PC-3 (cell line): Measurements from ENCODE around the gene PCDH20.

Experiments used
- CTCF ChIP-seq: fragments of 300-600 bp; sonication (generic); conservative IDR thresholded peaks from 2 replicates; pipeline ENCODE4 v1.5.1; 2017; ENCODE audit warnings: antibody characterized with exemption, low read depth, mild to moderate bottlenecking, low read length
- EZH2 ChIP-seq: fragments of 300-600 bp; sonication (generic); IDR thresholded peaks from one replicate; pipeline ENCODE4 v1.6.1; 2017; ENCODE audit warnings: antibody characterized with exemption, mild to moderate bottlenecking, low read length; ENCODE audit not compliant: unreplicated experiment

- no peak for TF ChIP-seq CTCF
- TF ChIP-seq EZH2: no peak
Observed at GRCh38 chr13:61406275-61406674, 9.4 kb downstream of the PCDH20 start.
